GM12878 (cell line): ENCODE data around the gene KLRK1. TPM values are rescaled to one million over a fixed set of nuclear protein-coding genes. Genes with fewer than 3 reads are reported as not detected.

Source experiments
- CEBPZ ChIP-seq: fragments of 150-350 bp; IDR thresholded peaks from 2 replicates; pipeline ENCODE4 v1.6.1; 2016; ENCODE audit warnings: low read depth, low read length
- CREB1 ChIP-seq: IDR thresholded peaks from 2 replicates; pipeline ENCODE4 v1.6.1; 2012; ENCODE audit warnings: low read depth, mild to moderate bottlenecking, inconsistent platforms
- CREM ChIP-seq: IDR thresholded peaks from 2 replicates; pipeline ENCODE4 v1.6.1; 2014; ENCODE audit warnings: antibody characterized with exemption, low read depth
- EED ChIP-seq: sonication (generic); IDR thresholded peaks from 2 replicates; pipeline ENCODE4 v1.6.1; 2016; ENCODE audit warnings: antibody characterized with exemption, low read depth
- EP300 ChIP-seq, 2 experiments: fragments of 150-350 bp in 1 of 2; IDR thresholded peaks; 2 replicates each; pipeline ENCODE4 v1.6.1; 2011 to 2012; ENCODE audit warnings: low read depth in 2 of 2, low read length in 2 of 2, borderline replicate concordance in 1 of 2, improper control_type of control experiment in 1 of 2, inconsistent platforms in 1 of 2; ENCODE audit not compliant: control insufficient read depth in 1 of 2
- HCFC1 ChIP-seq: fragments of 150-350 bp; IDR thresholded peaks from 2 replicates; pipeline ENCODE4 v1.6.1; 2014; ENCODE audit warnings: low read length
- MEF2B ChIP-seq: fragments of 450-650 bp; IDR thresholded peaks from 2 replicates; pipeline ENCODE4 v1.6.1; 2018; ENCODE audit warnings: mild to moderate bottlenecking, moderate library complexity; ENCODE audit not compliant: partially characterized antibody, poor library complexity, severe bottlenecking
- MLLT1 ChIP-seq: fragments of 450-650 bp; IDR thresholded peaks from 2 replicates; pipeline ENCODE4 v1.6.1; 2016; ENCODE audit warnings: mild to moderate bottlenecking
- POLR2A ChIP-seq: IDR thresholded peaks from 2 replicates; pipeline ENCODE4 v1.6.1; 2011; ENCODE audit warnings: low read depth, mild to moderate bottlenecking, low read length
- POLR2AphosphoS5 ChIP-seq: IDR thresholded peaks from 2 replicates; pipeline ENCODE4 v1.6.1; 2011; ENCODE audit warnings: mild to moderate bottlenecking, low read length, inconsistent platforms
- RFX5 ChIP-seq: IDR thresholded peaks from 2 replicates; pipeline ENCODE4 v1.6.1; 2011; ENCODE audit warnings: low read depth, low read length, improper control_type of control experiment
- SREBF2 ChIP-seq: IDR thresholded peaks from 2 replicates; pipeline ENCODE4 v1.6.1; 2012; ENCODE audit warnings: mild to moderate bottlenecking, low read length
- TAF1 ChIP-seq: IDR thresholded peaks from 2 replicates; pipeline ENCODE4 v1.6.1; 2011; ENCODE audit warnings: mild to moderate bottlenecking, low read depth, low read length, borderline replicate concordance
- TARDBP ChIP-seq: IDR thresholded peaks from 2 replicates; pipeline ENCODE4 v1.6.1; 2016; ENCODE audit warnings: borderline replicate concordance
- TCF12 ChIP-seq: IDR thresholded peaks from 2 replicates; pipeline ENCODE4 v1.6.1; 2011; ENCODE audit warnings: low read depth, mild to moderate bottlenecking, low read length
- TCF7 ChIP-seq: IDR thresholded peaks from 2 replicates; pipeline ENCODE4 v1.6.1; 2014; ENCODE audit warnings: antibody characterized with exemption, borderline replicate concordance
- WRNIP1 ChIP-seq: IDR thresholded peaks from 2 replicates; pipeline ENCODE4 v1.6.1; 2011; ENCODE audit warnings: low read depth, low read length, improper control_type of control experiment, borderline replicate concordance
- YY1 ChIP-seq: IDR thresholded peaks from 2 replicates; pipeline ENCODE4 v1.6.1; 2011; ENCODE audit warnings: low read depth, mild to moderate bottlenecking, low read length
- ZBED1 ChIP-seq: IDR thresholded peaks from 2 replicates; pipeline ENCODE4 v1.6.1; 2016; ENCODE audit warnings: borderline replicate concordance
- ZNF217 ChIP-seq: fragments of 450-650 bp; IDR thresholded peaks from 2 replicates; pipeline ENCODE4 v1.6.1; 2017; ENCODE audit warnings: antibody characterized with exemption, mild to moderate bottlenecking
- ZNF592 ChIP-seq: fragments of 450-650 bp; IDR thresholded peaks from 2 replicates; pipeline ENCODE4 v1.6.1; 2017; ENCODE audit warnings: mild to moderate bottlenecking, moderate library complexity
- ZNF622 ChIP-seq: fragments of 450-650 bp; IDR thresholded peaks from 2 replicates; pipeline ENCODE4 v1.6.1; 2017; ENCODE audit warnings: mild to moderate bottlenecking, inconsistent platforms
- ZZZ3 ChIP-seq: IDR thresholded peaks from 2 replicates; pipeline ENCODE4 v1.6.1; 2011; ENCODE audit warnings: low read depth; ENCODE audit not compliant: control insufficient read depth, insufficient read length
- polyA plus RNA-seq, 11 experiments: library from polyadenylated mRNA; depleted of rRNA in 4 of 11; unstranded in 6 of 11; stranded (reverse) in 5 of 11; fragments of >200 nt; fragmentation: Nextera tagmentation in 4 of 11; fragmentation: Illumina TruSeq in 1 of 11; extraction: Ambion mirVana in 4 of 11; extraction: Trizol in 1 of 11; gene quantifications; 1 replicate in 1 of 11; 2 replicates in 10 of 11; pipeline versions ENCODE4 v1.2.1 to v1.2.3, GENCODE V29; 2011 to 2016; ENCODE audit warnings: inconsistent platforms in 2 of 11, missing spikeins in 2 of 11, low read depth in 1 of 11
- total RNA-seq, 4 experiments: library from RNA; depleted of rRNA in 3 of 4; stranded (reverse); fragments of >200 nt in 3 of 4; fragmentation: Illumina TruSeq in 1 of 4; extraction: Trizol in 1 of 4; gene quantifications; 2 replicates each; pipeline versions ENCODE4 v1.2.1 to v1.2.3, GENCODE V29; 2013 to 2021

KLRK1 gene
- total and polyA plus RNA-seq, 10 of the 15 experiments (the other 5 are each of a cell fraction or from before 2014, with no cell fraction given): 0.27 to 2.0 (median 0.99) TPM

- no peak for TF ChIP-seq ZNF592
- TF ChIP-seq TCF12: no peak
- no peak for TF ChIP-seq TARDBP
- TF ChIP-seq POLR2AphosphoS5: no peak
- TF ChIP-seq CREB1: peak; percentile 16; the same call in 1 of the 2 replicates
- TF ChIP-seq RFX5: no peak
- no peak for TF ChIP-seq CEBPZ
- no peak for TF ChIP-seq POLR2A
- 0 out of 2 replicates have a peak, but pooled peaks have one; percentile 12 for TF ChIP-seq TCF7
- peak in 1 of 2 experiments; percentile 65; a peak in 1 of 4 replicates for TF ChIP-seq EP300 (IDR thresholded peaks at IDR 0.05; ENCODE audit: borderline replicate concordance in 1 of 2, control insufficient read depth in 1 of 2, low read depth in 2 of 2, low read length in 2 of 2)
- TF ChIP-seq ZZZ3: no peak
- no peak for TF ChIP-seq TAF1
- TF ChIP-seq YY1: 0 out of 2 replicates have a peak, but pooled peaks have one; percentile 0
- no peak for TF ChIP-seq HCFC1
- TF ChIP-seq SREBF2: no peak
- TF ChIP-seq ZNF217: no peak
- peak; percentile 44; the same call in 1 of the 2 replicates for TF ChIP-seq CREM
- no peak for TF ChIP-seq ZBED1
- TF ChIP-seq MLLT1: 0 out of 2 replicates have a peak, but pooled peaks have one; percentile 48
- TF ChIP-seq WRNIP1: no peak
- no peak for TF ChIP-seq ZNF622
- peak; percentile 95 for TF ChIP-seq MEF2B
- peak; percentile 86 for TF ChIP-seq EED
Measured at GRCh38 chr12:10362828-10363657, 26.8 kb downstream of the KLRK1 start (continued).
